EH (cell line): ENCODE results near the gene NINJ1.
"Not testable (repeated sequence)": the region's sequence is repeated elsewhere in the genome, so short reads cannot be mapped to it uniquely, and the experiment has no call there.

Source experiments
- DNase-seq: peaks from one replicate; pipeline ENCODE4 v3.0.0-alpha.2; 2015; ENCODE audit warnings: low read depth

The NINJ1 gene

DNA sequence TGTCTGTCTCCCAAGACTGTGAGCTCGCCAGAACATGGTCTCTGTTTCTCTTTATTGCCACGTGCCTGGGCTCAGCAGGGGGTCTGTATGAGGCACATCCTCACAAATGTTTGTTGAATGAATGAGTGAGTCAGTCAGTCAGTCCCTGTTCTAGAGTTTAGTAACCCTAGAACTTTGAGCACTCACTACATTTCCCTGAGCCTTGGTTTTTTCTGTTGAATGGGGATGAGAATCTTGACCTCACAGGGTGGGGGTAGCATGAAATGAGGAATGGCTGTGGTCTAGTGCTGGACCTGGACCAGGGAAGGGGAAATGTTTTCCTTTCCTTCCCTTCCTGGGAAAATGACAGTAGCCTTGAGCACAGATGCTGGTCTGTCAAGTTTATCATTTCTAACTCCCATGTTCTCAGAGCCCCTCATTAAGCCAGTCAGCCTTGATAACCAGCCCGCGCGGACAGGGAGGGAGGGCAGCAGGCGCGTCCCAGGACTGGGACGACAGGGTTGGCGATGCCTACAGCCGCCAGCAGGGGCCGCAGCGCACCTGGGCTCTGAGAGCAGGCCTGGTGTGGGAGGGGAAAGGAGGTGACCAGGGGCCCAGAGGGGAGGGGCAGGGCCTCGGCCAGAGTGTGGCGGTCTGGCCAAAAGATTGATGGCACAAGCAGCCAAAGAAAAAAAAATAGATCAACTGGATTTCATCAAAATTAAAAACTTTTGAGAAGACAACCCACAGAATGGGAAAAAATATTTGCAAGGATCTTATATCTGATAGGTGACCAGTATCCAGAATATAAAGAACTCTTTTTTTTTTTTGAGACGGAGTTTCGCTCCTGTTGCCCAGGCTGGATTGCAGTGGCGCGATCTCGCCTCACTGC is 25.8 kb upstream of the NINJ1 start:
- DNase-seq: peak; percentile 77

- no peak for DNase-seq
Measured at GRCh38 chr9:93156475-93157008, 22.5 kb upstream of the NINJ1 start.

GRCh38 chr9:93155716-93156474 is 21.8 kb upstream of the NINJ1 start:
- DNase-seq: no peak

DNA sequence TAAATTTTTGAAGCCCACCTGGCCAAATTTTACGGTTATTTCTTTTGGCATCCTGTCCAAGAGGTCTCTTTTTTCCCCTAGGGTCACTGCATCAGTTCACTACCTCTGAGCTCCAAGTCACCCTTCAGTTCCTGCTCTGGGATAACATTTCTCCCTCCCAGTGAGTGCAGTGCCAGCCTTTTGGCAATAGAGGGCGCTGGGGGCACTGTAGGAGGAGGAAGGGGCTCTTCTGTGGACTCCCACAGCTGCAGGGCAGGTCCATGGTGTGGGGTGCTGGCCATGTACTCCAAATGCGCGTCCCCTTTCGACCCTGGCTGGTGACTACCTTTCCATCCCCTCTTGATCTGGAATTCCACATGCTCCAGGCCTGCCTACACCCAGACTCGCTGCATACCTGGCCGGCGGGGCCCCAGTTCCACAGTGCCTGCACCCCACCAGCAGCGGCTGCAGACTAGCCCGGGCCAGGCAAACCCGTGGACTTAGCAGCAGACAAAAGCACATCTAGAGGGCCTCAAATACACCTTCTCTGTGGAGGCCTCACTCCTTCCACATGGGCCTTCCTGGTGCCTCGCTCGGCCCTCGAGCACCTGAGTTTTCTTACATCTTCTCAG is 20.3 kb upstream of the NINJ1 start:
- DNase-seq: peak; percentile 26

DNA sequence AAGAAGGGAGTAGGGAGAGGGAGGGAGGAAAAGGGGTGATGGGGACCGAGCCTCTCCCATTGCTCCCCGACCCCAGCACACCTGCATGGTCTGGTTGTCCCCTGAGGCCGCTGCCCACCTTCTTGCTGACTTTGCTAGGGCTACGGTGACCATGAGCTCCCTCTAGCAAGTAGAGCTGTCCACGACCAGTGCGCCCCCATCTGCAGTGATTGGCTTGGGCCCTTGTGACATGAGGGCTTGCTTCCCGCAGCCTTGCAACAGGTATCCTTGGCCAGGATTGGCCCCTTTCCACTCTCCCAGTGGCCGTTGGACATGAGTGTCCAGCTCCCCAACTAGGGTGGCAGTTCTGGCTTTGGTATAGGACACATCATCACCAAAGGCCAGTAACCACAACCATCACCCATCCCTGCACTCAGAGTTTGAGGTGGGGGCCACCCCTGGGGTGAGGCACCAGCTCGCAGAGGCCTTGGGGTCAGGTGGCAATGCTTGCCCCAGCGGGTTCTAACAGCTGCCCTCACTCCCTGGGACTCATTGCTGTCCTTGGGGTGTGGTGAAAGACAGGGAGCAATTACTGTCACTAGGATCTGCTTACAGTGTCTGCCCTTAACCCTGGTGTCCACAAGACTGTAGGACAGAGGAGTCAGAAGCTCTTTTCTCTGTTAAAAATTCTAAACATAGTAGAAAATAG is 17.2 kb upstream of the NINJ1 start:
- DNase-seq: no peak

GRCh38 chr9:93149361-93149760 is 15.3 kb upstream of the NINJ1 start:
- no peak for DNase-seq

DNA sequence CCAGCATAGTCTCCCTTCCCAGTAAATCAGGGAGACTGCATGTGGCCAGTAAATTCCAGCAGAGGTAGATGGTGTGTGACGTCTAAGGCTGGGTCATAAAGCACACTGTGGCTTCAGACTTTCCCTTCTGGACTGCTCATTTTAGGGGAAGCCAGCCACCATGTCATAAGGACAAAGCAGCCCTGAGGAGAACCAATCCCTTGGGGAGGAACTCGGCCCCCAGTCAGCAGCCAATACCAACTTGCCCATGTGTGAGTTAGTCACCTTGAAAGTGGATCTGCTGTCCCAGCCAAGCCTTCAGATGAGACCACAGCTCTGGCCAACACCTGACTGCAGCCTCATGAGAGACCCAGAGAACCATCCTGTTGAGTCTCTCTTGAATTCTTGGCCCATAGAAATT is 14.7 kb upstream of the NINJ1 start:
- DNase-seq: no peak

- no peak for DNase-seq
Measured at GRCh38 chr9:93147632-93148031, 13.6 kb upstream of the NINJ1 start.

DNA sequence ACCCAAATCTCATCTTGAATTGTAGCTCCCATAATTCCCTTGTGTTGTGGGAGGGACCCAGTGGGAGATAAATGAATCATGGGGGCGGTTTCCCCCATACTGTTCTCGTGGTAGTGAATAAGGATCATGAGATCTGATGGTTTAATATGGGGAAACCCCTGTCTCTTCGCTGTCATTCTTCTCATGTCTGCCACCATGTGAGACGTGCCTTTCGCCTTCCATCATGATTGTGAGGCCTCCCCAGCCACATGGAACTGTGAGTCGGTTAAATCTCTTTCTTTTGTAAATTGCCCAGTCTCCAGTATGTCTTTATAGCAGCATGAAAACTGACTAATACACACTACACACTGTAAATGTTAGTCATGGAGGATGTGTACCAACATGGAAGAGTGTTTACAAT is 12.6 kb upstream of the NINJ1 start:
- not testable (repeated sequence) for DNase-seq

- DNase-seq: no peak
Measured at GRCh38 chr9:93143830-93144530, 9.9 kb upstream of the NINJ1 start.

GRCh38 chr9:93141771-93142483 is 7.9 kb upstream of the NINJ1 start:
- DNase-seq: no peak

GRCh38 chr9:93139365-93140182 is 5.5 kb upstream of the NINJ1 start:
- no peak for DNase-seq

DNA sequence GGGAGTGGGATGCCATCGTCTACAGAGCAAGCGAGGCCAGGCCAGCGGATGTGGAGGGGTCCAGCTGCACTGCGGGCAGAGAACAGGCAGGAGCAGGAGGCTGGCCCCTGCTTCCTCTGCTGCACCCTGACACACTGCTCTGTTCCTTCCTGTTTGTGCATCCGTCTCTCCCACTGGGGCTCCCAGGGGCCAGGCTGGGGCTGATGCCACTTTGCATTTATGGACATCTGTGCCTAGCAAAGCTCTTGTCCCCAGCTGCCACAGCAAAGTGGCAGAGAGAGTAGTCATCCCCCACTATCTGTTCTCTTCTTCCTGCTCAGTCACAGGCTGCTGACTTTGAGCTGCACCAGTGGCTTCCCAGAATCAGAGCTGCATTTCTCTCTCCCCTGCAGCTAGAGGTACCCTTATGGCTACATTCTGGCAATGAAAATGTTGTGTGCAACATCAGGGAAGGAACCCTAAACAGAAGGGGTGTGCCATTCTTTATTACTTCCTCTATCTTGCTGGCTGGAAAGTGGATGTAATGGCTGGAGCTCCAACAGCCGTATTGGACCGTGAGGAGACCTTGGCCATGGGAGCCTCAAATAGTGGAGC is 4.2 kb upstream of the NINJ1 start:
- DNase-seq: no peak

DNA sequence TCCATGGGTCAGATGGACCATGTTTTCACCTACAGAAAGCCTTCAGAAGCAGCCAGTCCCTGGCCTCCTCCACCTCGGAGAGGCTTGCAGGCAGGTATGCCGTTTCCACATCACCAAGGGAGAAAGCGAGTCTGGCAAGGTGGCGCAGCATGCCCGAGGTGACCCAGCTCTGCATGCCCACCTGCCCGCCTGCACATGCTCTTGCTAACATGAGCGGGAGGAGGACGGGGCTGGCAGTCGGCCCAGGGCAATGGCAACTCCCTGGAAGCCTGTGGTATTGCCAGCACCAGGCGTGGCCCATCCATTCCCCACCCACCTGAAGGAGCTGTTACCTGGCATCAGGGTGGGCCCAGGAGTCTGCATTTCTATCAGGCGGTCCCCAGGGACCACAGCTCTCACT is 3.3 kb upstream of the NINJ1 start:
- DNase-seq: no peak

- DNase-seq: no peak
Measured at GRCh38 chr9:93136011-93136440, 2.0 kb upstream of the NINJ1 start.

DNA sequence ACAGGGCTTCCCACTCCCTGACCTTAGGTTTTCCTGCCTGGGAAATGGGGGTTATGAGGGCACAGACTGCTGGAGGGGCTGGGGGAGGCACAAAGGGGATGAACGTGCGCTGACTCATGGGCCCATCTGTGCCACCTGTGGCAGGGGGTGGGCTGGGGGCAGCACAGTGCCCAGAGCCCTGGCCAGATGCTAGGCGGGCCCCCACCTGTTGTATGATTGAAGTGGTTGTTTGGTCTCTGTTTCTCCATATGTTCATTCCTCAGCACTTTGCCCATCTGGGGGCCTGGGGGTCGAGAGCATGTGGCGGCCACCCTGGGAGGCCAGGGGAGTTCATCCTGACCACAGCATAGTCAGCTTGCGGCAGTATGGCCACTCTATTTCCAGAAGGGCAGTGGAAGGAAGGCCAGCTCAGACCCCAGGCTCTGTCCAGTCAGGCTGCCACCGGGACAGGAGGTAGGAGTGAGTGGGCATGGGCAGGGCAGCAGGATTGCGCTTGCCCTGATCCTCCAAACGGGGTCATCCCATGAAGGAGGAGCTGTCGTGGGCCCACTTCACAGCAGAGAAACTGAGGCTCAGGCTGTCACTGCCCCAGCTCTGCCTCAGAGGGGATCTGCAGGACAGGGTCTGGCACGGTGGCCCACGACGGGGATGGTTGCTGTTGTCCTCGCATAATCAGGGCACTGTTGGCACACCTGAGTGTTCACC is 841 bp upstream of the NINJ1 start:
- DNase-seq: no peak

- DNase-seq: peak; percentile 79
Measured at GRCh38 chr9:93133681-93134014, 403 bp downstream of the NINJ1 start.

DNA sequence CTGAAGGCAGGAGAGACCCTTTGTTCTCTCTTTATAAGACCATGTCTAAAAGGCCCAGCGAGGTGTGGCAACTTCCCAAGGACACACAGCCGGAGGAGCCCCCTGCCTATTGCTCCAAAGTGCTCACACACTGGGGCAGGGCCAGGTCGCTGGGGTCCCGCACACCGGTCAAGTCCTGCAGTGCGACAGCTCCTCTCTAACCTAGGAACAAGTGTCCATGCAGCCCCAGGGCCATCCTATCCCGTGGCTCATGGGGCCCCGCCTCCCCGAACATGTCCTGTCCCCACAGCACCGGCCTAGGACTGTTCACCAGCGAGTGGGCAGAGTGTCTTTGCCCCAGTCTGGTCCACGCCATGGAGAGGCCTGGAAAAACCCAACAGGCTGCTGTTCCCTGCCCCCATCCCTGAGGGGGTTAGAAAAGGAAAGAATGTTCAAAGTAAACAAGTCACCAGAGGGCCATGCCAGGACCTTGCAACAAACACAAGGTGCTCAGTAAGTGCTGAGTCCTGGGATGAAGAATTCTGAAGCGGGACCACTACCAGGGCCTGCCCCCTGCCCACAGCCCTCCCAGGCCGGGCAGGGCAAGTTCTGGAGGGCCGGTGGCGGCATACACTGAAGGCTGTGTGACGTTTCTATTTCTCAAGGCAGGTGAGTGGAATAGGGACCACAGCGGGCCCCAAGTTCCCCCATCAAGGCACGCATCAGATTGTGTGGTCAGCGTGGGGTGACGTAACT is 938 bp downstream of the NINJ1 start:
- peak; percentile 53 for DNase-seq
